AG10803 (cell line): ENCODE measurements around the gene CYP2C8.

Experiments
- DNase-seq: peaks from one replicate; pipeline ENCODE4 v3.0.0; 2010; ENCODE audit warnings: low read depth
- H3K4me3 ChIP-seq: 2 replicates; pipeline ENCODE4 v1.5.1; 2011; ENCODE audit warnings: mild to moderate bottlenecking, low read length, control low read depth
- TF ChIP-seq, protein P1 (sequence below): conservative IDR thresholded peaks from 2 replicates; pipeline ENCODE4 v1.5.1; 2011; ENCODE audit warnings: mild to moderate bottlenecking, low read length, control low read depth, inconsistent platforms

The CYP2C8 gene

DNA sequence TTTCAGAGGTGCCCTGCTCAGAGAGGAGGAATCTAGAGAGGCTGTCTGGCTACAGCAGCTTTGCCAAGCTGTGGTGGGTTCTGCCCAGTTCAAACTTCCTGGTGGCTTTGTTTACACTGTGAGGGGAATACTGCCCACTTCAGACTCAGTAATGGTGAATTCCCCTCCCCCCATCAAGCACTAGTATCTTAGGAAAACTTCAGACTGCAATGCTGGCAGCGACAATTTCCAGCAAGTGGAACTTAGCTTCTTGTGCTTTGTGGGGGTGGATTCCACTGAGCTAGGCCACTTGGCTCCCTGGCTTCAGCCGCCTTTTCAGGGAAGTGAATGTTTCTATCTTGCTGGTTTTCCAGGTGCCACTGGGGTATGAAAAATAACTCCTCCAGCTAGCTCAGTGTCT is 42.8 kb downstream of the CYP2C8 start:
- DNase-seq, result no peak
- H3K4me3 ChIP-seq, result no peak overlapping the region
- TF ChIP-seq, protein P1, sequence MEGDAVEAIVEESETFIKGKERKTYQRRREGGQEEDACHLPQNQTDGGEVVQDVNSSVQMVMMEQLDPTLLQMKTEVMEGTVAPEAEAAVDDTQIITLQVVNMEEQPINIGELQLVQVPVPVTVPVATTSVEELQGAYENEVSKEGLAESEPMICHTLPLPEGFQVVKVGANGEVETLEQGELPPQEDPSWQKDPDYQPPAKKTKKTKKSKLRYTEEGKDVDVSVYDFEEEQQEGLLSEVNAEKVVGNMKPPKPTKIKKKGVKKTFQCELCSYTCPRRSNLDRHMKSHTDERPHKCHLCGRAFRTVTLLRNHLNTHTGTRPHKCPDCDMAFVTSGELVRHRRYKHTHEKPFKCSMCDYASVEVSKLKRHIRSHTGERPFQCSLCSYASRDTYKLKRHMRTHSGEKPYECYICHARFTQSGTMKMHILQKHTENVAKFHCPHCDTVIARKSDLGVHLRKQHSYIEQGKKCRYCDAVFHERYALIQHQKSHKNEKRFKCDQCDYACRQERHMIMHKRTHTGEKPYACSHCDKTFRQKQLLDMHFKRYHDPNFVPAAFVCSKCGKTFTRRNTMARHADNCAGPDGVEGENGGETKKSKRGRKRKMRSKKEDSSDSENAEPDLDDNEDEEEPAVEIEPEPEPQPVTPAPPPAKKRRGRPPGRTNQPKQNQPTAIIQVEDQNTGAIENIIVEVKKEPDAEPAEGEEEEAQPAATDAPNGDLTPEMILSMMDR, result no peak

DNA sequence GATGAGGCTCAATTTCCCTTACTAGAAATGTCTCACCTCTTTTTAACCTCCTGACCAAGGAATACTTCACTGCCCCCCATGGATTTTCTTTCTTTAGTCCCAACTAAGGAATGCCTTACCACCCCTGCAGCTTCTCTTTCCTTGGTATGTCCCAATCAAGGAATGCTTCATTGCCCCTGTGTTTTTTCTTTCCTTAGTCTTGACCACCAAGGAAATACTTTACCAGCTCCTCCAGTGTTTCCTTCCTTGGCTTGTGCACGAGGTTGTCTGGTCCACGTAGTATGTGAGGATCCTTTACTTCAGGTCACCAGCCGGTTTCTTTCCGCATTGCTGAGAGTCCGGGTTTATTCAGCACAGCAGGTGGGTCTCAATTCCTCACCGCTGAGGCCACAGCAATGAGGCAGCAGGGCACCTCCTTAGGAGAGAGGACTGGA is 71.5 kb downstream of the CYP2C8 start:
- TF ChIP-seq, protein P1, result no peak
- no peak for DNase-seq
- no peak overlapping the region for H3K4me3 ChIP-seq

DNA sequence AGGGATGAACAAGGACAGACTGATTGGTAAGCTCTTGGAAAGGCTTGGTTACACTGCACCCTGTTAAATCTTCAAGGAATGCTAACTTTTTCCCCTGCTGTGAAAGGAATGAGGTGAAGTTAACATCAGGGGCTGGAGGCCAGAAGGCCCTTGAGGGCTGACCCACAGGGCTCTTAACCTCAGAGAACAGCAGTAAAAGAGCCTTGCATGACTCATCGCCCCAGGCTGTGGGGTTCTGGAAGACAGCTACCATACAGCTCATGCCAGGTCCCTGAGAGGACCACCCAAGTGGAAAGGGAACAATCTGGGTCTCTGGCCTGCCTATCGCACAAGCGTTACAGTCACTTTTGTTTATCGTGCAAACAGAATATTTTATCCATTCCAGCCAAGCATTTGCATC is 76.5 kb downstream of the CYP2C8 start:
- TF ChIP-seq, protein P1, result no peak
- no peak for DNase-seq
- no peak overlapping the region for H3K4me3 ChIP-seq

DNA sequence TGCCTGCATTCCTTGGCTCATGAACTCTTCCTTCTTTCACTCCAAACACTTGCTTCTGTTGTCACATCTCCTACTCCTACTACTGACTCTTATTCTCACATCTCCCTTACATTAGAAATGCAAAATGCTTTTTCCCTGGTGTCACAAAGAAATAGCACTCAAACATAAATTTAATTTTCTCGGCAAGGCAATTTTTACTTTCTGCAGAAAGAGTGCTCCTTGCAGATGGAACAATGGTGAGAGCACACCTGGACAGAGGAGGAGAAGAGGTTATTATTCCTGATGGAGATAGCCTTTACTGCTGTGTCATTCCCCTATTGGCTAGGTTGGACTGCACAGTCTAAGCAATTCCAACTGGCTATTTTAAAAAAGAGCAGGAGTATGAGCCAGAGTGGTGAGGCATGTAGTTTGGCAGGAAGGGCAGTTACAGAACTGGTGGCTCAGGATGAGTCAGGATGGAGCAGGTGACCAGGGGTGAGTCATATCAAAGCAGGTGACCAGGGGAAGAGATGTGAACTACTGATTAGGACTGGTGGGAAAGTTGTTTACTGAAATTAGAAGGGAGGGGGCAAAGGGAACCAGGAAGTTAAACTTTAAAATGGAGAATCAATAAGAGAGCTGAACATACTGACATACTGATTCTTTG is 77.9 kb downstream of the CYP2C8 start:
- TF ChIP-seq, protein P1, result no peak
- H3K4me3 ChIP-seq, result no peak overlapping the region
- no peak for DNase-seq

DNA sequence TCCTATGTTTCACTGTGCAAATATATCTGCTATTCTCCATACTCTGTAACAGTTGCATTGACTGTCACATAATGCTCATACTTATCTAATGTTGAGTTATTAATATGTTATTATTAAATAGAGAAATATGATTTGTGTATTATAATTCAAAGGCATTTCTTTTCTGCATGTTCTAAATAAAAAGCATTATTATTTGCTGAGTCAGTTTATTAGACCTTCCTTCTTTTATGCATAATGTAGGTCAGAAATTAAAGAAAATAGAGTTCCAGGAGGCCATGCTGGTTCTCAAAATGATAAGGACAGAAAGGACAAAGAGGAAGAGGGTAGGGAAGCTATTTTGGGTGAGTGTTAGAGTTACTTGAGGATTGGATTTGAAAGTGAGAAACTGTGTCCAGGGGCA is 80.1 kb downstream of the CYP2C8 start:
- TF ChIP-seq, protein P1, result no peak
- no peak overlapping the region for H3K4me3 ChIP-seq
- no peak for DNase-seq
